ENCODE data around the gene CDK15. TPM values are rescaled to one million over a fixed set of nuclear protein-coding genes. Genes with fewer than 3 reads are reported as not detected.

The CDK15 gene
- polyA plus RNA-seq, 4 donors = 0.91 to 1.4 (median 1.1) TPM

DNA sequence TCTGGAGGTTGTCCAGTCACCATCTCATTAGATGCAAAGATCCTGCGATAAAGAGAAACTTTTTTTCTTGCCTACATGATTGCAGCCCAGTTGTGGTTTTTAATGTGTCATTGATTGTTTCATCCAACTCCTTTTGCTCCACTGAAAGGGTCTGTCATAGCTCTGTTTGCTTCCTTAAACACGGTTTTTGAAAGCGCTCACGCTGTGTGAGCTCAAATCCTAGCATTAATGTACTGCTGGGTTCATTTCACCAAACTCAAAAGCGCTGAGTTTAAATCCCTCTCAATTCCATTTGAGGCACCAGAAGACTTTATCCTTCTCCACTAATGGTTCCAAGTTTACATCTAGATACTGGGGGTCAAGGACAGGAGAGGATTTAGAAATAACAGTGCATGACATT, 53.6 kb downstream of the CDK15 start:
- no peak for DNase-seq (ENCODE audit: low read depth in 4 of 4, low spot score in 2 of 4)

DNA sequence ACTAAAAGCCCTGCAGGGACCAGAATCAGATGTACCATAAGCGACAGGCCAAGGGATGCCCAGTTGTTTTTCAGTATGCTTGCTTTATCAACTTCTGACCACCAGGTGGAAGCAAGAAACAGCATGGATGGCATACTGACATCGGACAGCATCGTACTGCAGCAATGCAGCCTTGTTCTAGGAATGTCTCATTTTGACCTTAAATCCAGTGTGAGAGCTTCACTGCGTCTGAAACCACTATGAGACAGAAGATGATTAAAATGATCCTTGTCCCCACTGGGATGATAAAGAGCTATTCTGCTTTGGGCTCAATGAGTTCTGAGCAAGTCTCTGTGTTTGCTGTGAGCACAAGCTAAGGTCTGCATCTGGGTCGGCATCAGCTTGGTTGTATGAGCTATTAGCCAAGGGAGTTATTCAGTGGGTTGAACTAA, 54.3 kb downstream of the CDK15 start:
- DNase-seq (ENCODE audit: low read depth in 4 of 4, low spot score in 2 of 4) = peak in 2 of 4 donors; percentile 60 to 80

DNA sequence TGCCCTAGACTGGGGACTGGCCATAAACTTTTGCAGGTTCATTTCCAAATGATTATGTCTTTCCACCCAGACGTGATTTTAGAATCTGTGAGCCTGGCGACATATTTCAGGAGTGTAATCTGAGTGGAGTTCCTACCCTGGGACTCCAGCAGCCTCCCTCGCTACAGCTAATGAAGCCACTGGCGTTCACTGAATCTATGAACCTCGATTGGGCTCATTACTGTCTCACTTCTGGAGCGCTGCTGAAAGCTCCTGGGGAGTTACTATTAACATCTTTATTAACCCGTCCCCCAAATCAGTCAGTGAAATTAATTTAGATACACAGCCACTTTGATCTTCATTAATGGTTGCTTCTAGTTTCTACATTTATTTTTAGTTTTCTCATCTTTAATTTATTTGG, 56.5 kb downstream of the CDK15 start:
- DNase-seq (ENCODE audit: low read depth in 4 of 4, low spot score in 2 of 4) = no peak

DNA sequence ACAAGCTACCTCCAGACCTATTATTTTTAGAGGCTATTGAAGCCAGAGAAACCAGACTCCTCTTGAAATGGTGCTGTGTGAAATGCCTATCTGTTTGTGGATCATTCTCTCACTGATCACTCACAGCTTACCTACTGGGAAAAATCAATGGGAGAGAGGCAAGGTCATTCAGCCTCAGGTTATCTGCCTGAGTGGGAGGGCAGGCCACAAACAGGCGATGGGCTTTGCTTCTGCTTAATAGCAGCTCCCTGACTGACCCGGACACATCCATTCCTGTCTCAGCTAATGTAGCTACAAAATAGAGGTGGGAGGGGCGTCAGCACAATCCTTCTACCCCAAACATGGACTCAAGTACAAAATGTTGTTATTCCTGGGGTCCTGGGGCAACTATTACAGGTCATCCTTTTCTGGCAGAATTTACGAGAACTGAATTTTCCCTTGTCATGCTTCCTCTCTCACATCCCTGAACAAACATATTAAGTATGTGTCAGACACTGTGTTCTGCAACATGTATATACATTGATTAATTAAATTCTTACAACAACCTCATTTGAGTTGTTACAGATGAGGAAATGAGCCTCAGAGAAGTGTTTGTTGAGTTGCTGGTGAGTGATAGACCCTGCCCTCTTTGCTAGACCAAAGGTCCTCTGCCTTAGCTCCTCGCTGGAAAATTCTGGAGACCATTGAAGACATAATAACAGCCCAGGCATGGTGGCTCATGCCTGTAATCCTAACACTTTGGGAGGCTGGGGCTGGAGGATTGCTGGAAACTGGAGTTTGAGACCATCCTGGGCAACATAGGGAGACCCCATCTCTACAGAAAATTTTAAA, 60.5 kb downstream of the CDK15 start:
- no peak for DNase-seq (ENCODE audit: low read depth in 4 of 4, low spot score in 2 of 4)

DNA sequence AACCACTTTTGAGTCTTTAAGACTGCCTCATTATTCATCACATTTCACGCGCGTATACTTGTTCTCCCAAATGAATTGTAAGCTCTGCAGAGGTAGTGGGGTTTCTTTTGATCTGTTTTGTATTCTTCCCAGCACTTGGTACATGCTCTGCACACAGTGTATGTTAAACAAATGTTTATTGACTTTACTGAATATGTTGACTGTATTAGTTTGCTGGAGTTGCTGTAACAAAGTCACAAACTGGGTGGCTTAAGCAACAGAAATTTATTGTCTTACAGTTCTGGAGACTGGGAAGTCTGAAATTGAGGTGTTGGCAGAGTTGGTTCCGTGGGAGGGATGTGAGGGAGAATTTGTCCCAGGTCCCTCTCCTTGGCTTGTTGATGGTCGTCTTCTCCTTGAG, 65.1 kb downstream of the CDK15 start:
- DNase-seq (ENCODE audit: low read depth in 4 of 4, low spot score in 2 of 4) = no peak

DNA sequence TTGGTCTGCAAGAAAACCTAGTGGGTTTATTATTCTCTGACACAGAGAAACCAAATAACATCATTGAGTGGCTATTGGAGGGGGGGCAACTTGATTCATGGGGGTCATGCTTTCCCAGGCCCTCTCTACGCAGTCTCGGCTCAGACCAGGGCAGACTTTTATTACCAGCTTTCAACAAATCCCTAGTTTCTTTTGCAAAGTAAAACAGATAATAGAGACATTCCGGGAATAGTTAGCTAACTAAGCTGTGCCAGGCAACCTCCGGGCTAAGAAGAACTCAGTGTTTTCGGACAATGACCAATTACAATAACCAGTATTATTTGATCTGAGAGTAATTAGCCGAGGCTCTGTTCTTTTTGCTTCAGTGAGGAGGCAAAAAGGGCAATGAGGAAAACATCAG, 66.3 kb downstream of the CDK15 start:
- DNase-seq (ENCODE audit: low read depth in 4 of 4, low spot score in 2 of 4) = no peak

DNA sequence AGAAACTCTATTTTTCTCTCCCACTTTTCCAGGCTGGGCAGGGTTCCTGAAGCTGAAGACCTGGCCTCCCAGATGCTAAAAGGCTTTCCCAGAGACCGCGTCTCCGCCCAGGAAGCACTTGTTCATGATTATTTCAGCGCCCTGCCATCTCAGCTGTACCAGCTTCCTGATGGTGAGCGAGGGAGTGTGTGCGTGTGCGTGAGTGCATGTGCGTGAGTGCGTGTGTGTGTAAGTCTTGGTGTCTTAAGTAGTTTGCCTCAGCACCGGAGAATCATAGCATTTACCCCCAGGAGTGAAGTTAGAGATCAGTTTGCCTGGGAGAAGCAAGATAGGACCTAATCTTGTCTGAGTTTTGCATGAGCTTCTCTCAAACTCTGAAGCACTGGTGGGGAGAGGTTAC, 73.7 kb downstream of the CDK15 start:
- DNase-seq (ENCODE audit: low read depth in 4 of 4, low spot score in 2 of 4) = no peak

DNA sequence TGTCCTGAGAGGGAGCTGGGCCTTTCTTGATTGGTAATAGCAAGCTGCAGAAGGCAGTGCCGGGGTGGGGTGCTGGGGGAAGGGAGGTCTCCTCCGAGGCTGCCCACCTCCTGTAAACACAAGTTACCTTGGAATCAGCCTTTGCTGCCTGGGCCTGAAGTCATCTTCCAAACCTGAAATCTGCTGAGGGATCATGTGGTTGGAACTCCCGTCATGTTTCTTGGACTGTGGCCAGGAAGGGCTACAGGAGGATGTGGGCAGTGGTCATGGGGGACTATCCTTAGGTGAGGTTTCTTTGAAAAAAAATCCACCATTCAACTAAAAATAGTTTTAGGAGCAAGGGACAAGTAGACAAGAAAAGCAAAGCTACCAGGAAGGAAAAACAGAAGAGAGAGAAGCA, 74.2 kb downstream of the CDK15 start:
- no peak for DNase-seq (ENCODE audit: low read depth in 4 of 4, low spot score in 2 of 4)

DNA sequence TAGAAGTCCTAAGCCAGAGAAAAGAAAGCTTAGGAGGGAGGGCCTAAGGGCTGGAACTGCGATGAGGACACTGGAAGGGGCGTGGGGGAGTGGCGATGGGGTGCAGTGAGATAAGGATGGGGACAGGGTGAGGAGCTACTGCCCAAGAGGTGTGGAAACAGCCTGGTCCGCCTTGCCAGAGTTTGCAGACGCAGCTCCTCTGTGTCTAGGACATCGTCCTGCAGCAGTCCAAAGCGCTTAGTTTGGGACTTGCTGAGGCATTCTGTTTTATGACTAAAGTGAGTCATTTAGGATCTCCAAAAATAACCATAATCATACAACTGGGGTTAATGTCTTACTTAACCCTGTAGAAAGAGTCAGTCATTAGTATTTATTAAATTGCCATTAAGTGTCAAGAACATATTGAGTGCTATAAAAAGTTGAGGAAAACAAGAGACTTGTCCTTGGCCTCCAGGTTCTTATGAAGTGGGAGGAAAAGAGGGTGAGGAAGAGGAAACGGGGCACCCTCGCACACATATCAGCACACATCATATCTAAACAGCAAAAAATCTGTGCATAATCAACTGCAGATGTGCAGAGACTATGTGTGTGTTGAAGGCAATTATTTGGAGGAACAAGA, 74.8 kb downstream of the CDK15 start:
- no peak for DNase-seq (ENCODE audit: low read depth in 4 of 4, low spot score in 2 of 4)

DNA sequence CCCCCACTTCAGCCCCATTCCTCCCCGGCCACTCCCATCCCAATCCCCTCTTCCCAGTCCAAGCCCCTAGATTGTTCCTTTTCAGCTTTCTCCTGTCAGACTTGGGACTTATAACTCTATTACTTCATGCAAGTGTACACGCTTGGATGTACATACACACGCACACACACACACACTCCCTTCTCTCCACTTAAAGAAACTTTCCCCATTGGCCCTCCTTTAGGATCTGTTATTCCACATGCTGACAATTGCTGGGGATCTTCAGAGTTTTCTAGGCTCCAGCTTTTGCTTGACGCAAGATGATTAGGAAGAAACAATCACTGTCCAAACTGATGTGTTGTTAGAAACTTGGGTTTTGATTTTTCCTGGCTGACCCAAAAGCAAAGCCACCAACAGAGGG, 75.4 kb downstream of the CDK15 start:
- DNase-seq (ENCODE audit: low read depth in 4 of 4, low spot score in 2 of 4) = no peak

DNA sequence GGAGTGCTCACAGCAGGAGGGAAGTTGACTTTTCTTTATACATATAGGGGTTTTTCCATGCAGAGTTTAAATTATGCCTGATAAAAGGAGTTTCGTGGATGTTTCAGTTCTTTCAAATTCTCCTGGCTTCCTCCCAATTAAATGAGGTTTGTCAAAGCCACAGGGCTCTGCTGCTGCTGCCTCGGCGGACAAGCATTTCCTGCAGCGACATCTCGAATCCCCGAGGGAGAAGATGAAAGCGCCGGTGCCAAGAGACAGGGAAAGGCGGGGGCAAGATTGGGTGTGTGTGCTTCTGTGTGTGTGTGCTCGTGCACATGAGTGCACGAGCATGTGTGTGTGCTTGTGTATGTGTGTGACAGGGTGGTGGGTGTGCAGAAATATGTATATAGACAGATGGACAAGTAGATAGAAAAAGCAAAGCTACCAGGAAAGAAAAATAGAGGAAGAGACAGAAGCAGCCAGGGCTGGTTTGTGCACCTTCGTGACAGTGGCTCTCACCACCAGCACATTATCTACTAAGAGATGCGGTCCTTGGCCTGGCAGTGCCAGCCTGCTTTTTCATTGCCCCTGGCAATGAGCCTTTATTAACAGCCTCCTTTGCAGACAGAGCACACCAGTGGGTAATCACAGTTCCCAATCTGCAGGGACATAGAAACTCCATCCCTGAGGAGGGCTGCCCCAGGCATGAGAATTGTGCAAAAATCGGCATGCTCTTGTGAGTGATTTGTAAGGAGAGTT, 76.2 kb downstream of the CDK15 start:
- no peak for DNase-seq (ENCODE audit: low read depth in 4 of 4, low spot score in 2 of 4)

DNA sequence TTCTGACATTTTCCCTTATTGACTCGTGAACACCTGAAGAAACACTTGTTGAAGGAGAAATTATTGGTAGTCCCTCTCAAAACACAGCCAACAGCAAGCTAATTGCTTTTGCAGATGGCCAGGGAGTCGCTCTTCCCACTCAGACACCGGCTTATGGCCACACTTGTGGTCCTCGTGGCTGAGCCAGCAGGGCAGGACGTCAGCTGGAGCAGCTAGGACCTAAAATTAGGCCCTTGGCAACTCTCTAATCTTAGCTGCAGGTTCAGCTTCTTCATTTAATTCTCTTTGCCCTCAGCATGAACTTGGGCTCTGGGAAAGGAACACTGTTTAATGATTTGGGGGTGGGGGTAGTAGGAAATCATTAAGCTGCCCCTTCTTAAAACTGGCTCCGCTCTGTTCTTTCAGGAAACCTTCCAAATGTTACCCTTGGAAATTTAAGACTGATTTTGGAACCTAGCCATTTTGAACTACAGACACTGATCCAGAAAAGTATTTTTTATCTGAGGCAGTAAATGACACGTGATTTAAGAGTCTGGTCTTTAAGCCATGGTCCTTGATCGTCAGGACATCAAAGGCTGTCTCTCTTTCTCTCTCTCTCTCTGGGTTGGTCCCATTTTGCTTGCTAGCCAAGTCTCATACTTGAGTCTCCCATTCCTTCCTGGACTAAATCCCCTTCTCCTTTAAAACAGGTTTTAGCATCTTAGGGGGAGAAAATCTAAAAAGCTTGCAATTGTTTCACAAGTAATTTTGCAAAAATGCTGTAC, 77.5 kb downstream of the CDK15 start:
- DNase-seq (ENCODE audit: low read depth in 4 of 4, low spot score in 2 of 4) = no peak

DNA sequence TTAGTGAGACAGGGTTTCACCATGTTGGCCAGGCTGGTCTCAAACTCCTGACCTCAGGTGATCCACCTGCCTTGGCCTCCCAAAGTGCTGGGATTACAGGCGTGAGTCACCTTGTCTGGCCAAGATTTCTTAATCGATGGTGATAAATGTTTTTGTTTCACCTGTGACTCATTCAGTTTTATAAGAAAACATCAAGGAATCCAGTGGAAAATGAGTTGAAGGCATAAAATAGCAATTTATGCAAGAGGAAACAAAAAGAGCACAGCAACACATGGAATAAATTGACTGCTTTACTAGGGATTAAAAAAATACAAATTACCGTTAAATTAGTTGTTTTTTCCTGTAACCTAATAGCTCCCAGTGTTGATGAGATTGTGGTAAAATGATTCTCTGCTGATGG, 80.2 kb downstream of the CDK15 start:
- DNase-seq (ENCODE audit: low read depth in 4 of 4, low spot score in 2 of 4) = no peak

DNA sequence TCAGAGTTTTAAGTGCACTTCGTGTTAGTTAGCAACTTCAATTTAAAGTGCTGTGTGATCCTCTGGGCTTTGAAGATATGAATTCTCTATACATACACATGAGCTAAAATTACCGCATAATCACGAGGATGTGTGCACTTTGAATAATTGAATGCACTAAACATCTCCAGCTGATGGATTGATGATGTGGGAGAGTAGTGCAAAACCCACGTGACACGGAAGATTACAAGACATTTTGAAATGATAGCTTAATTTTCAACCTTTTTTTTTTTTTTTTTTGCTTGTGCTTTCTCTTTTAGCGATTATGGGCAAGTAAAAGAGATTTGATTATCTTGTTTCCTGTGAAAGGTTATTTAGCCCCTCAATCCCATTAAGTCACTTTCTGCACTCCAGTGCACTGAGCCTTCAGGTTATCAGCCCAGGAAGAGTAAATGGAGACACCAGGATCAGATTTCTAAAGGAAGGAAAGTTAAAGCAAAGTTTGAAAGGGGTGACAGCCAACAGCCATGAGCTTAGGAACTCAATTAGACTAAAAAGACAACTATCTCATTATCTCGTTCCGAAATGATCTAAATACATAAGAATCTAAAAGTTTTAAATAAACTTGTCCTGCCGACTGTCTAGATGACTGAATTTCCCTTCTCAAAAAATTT, 81.6 kb downstream of the CDK15 start:
- no peak for DNase-seq (ENCODE audit: low read depth in 4 of 4, low spot score in 2 of 4)

DNA sequence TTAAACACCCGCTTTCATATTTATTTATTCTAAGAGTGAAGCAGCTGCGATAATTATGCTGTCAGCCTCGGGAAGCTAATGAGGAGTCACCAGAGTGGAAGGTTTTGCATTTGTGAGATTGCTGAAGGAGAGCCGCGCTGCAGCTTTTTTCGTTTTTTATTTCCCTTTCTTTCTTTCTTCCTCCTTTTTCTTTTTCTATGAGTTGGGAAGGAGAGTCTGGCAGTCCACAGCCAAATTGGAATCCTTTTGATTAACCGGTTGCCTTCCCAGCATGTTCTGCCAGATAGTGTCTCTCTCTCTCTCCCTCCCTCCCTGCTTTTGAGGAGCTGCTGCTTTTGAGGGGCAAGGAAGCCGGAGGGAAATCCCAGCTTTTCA, 82.1 kb downstream of the CDK15 start:
- no peak for DNase-seq (ENCODE audit: low read depth in 4 of 4, low spot score in 2 of 4)

DNA sequence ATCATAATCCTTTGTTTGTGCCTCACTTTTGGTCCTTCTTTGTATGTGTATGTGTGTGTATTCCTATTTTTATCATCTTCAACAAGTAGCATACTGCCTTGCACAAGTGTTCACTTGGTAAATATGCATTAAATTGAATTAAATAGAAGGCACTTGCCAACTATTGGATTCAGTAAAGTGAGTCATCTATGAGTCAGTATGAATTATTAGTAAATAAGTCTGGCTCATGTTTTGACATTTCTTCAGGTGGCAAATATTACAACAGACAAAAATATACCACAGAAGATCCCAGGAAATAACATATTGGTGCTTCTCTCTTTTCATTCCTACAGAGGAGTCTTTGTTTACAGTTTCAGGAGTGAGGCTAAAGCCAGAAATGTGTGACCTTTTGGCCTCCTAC, 84.1 kb downstream of the CDK15 start:
- DNase-seq (ENCODE audit: low read depth in 4 of 4, low spot score in 2 of 4) = no peak

DNA sequence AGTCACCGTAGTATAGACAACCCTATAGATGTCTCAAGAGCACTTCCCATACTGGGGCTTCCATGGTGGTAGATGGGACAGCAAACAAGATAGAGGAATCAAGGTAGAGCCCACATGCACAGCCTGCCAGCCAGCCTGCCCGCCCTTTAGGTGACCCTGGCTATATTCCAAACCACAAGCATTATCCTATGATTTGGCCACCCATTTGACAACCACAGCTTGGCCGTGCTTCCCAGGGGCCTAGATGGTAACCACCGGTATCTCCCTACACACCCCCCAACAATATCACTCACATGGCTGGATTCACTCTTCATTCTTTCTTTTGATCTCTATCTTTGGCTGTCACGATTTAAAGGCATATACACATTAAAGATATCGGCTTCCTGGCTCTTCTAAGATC, 85.3 kb downstream of the CDK15 start:
- no peak for DNase-seq (ENCODE audit: low read depth in 4 of 4, low spot score in 2 of 4)

DNA sequence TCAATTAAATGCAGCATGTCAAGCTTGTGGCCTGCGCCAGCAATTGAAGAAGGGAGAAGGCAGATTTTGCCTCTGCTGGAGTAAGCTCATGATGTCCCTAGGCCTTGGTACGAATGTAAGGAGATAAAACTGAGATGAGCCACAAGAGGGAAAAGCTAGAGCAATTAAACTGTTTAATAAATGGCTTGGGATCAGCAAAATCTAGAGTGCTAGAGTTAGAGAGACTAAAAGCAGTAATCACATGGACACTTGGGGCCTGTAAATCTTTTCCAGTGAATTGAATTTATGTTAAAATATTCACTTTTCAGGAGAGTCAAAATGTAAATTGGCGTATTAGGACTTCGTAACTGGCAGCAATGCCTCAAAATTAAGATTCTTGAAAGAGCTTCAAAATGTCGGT, 86.2 kb downstream of the CDK15 start:
- no peak for DNase-seq (ENCODE audit: low read depth in 4 of 4, low spot score in 2 of 4)

DNA sequence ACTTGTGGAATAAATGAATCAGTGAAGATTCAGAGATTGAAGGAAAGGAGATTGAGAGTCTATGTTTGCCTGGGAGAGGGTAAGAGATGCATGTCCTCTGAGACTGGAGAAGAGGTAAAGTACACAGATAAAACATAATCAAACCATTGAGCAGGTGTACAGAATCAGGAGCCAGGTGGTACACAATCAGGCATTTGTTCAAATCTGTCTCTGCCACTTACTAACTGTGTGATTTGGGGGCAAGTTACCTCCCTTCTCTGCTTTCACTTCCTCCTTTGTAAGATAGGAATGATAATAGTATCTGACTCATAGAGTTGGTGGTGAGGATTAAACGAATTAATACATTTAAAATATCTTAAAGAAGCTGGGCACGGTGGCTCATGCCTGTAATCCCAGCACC, 94.0 kb downstream of the CDK15 start:
- no peak for DNase-seq (ENCODE audit: low read depth in 4 of 4, low spot score in 2 of 4)

DNA sequence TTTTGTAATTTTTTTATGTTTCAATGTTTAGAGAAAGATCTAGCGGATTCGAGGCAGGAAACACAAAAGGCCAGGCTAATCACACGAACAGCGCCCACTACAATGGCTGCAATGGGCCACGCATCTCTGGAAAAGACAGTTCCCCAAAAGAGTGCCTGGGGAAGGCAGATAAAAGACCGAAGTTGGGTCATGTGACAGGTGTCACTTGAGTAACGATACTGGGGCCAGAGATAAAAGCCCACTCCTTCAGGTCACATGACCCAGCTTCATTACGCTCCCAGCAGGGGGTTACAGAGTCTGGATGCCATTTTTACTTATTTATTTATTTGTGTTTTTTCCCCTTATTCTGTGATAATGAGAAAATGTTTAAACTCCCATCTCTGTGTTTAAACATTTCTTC, 95.4 kb downstream of the CDK15 start:
- no peak for DNase-seq (ENCODE audit: low read depth in 4 of 4, low spot score in 2 of 4)
